IPS DF 19.7 (cell line): ENCODE measurements around the gene ADCY5.

Experiments used
- DNase-seq: peaks from one replicate; pipeline ENCODE4 v3.0.0-alpha.2; 2013; ENCODE audit warnings: low read depth, low spot score

ADCY5 gene

GRCh38 chr3:123406598-123406997, 42.3 kb downstream of the ADCY5 start:
- no peak for DNase-seq

- DNase-seq = no peak
Observed at GRCh38 chr3:123405936-123406510, 42.9 kb downstream of the ADCY5 start.

GRCh38 chr3:123405021-123405420, 43.9 kb downstream of the ADCY5 start:
- no peak for DNase-seq

- DNase-seq = no peak
Observed at GRCh38 chr3:123404391-123404790, 44.5 kb downstream of the ADCY5 start.

- DNase-seq = no peak
Observed at GRCh38 chr3:123401836-123402530, 46.9 kb downstream of the ADCY5 start.

- no peak for DNase-seq
Observed at GRCh38 chr3:123400169-123400568, 48.7 kb downstream of the ADCY5 start.

- no peak for DNase-seq
Observed at GRCh38 chr3:123399653-123400052, 49.2 kb downstream of the ADCY5 start.

- no peak for DNase-seq
Observed at GRCh38 chr3:123397921-123398785, 50.7 kb downstream of the ADCY5 start.

- DNase-seq = no peak
Observed at GRCh38 chr3:123397050-123397590, 51.8 kb downstream of the ADCY5 start.

- no peak for DNase-seq
Observed at GRCh38 chr3:123396171-123397049, 52.5 kb downstream of the ADCY5 start.

- DNase-seq = no peak
Observed at GRCh38 chr3:123395235-123395634, 53.7 kb downstream of the ADCY5 start.

GRCh38 chr3:123394391-123395020, 54.4 kb downstream of the ADCY5 start:
- DNase-seq = no peak

- DNase-seq = no peak
Observed at GRCh38 chr3:123392871-123393620, 55.8 kb downstream of the ADCY5 start.

GRCh38 chr3:123392368-123392767, 56.5 kb downstream of the ADCY5 start:
- DNase-seq = no peak

GRCh38 chr3:123390865-123391600, 57.9 kb downstream of the ADCY5 start:
- no peak for DNase-seq

GRCh38 chr3:123389628-123389918, 59.3 kb downstream of the ADCY5 start:
- no peak for DNase-seq

GRCh38 chr3:123388811-123389627, 59.9 kb downstream of the ADCY5 start:
- DNase-seq = no peak

GRCh38 chr3:123388042-123388441, 60.8 kb downstream of the ADCY5 start:
- no peak for DNase-seq

GRCh38 chr3:123387532-123387931, 61.4 kb downstream of the ADCY5 start:
- DNase-seq = no peak
